Measurements from ENCODE around the gene DTD1.

DTD1 gene

GRCh38 chr20:18621004-18621403, 33.1 kb downstream of the DTD1 start:
- no peak for DNase-seq

DNA sequence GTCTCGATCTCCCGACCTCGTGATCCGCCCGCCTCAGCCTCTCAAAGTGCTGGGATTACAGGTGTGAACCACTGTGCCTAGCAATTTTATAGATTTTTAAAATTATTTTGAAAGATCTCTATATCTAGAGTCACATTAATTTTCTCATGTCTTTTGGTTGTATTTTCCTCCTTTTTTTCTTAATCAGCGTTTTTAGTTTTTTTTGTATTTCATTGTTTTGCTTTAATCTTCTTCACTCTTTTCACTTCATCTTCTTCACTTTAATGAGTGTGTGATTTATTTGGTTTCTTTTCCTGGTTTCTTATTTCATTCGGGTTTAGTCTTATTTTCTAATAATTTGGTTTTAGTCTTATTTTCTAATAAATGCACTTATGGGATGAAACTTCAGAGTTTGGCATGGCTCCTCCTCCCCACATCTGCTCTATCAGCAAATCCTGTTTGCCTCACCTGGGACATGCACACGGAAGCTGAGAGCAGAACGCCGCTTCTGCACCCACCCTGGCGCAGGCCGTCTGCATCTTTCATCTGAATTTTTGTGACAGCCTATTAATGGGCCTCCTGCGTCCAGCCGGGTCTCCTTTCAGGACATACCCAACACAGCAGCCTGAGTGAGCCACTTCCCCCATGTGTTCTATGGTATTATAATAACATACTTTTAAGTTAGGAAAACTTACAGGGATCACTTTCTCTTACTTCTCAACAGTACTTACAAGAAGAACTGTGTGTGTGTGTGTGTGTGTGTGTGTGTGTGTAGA, 35.5 kb downstream of the DTD1 start:
- no peak for DNase-seq

- no peak for DNase-seq
Observed at GRCh38 chr20:18624948-18625347, 37.1 kb downstream of the DTD1 start.

DNA sequence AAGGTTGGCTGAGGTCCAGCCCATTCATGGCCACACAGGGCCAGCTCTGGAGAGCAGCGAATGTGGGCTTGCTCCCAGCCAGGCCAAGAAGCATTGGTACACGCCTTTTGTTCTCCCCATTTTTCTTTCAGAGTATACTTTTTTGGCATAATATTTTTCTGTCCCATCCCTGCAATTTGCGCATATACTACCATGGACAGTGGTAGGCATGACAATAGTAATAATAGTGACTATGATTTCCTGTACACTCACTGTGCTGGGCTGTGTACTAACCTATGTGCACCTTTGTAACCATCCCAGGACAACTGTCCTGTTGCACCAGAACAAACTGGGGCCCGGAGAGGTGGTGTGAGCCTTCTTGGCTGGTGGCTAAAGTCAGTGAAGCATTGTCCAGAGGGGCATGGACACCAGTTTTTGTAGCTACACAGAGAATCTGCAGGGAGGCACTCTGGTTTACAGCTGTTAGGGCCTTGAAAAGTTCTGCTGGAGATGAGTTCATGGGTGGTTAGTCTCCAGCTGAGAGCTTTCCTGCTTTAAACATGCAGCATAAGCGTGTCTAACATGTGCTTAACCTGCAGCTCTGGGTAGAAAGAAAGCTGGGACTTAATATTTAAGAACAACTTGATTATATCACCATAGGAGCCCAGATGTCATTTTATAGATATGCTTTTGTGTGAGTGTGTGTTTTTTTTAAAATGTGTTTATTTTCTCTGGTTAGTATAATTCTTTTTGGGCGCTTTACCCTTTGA, 38.2 kb downstream of the DTD1 start:
- DNase-seq = no peak

DNA sequence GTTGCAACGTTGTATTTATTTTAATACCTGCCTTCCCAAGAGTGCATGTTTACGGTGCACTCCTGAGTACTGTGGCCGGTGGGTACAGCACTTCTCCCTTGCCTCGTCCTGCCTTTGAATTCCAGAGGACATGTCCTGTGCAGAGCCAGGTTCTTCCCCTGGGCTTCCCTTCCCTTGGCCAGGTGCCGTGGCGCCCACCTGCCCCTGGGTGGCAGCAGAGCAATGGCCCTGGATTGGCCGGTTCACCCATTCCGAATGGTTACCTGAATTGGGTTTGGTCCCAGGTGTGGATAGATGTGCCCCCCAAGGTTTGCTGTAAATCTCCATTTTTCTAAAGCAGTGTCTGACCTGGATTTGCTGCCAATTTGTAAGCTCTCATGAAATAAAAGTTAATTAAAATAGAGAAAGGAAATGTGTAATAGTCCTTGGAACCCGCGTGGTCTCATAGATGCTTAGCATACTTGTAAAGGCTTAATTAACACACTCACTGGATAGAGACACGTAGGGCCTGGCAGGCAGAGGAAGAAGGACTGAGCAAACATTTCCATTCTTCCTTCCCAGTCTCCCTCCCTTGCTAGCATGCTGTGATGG, 40.6 kb downstream of the DTD1 start:
- DNase-seq = no peak

- DNase-seq = peak; percentile 68
Observed at GRCh38 chr20:18632196-18632789, 44.4 kb downstream of the DTD1 start.

DNA sequence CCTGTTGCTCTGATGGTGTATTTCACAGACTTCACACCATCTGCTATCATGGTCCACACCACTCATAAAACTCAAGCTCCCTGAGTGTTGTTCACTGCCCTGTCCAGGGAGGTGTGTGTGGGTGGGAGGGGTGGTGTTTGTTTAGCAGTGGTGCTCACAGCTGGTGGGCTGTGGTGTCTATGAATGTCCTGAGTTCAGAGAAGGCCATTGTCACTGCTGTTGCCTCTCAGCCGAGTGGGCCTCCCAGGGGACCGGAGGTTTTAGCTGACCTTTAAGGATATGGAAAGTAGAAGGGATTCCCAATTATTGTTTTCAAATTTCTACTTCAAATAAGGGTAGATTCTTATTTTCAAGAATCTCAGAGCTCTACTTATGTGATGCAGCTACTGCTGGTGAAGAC, 45.6 kb downstream of the DTD1 start:
- no peak for DNase-seq

GRCh38 chr20:18634501-18634900, 46.6 kb downstream of the DTD1 start:
- no peak for DNase-seq

GRCh38 chr20:18635380-18635779, 47.5 kb downstream of the DTD1 start:
- DNase-seq = no peak

DNA sequence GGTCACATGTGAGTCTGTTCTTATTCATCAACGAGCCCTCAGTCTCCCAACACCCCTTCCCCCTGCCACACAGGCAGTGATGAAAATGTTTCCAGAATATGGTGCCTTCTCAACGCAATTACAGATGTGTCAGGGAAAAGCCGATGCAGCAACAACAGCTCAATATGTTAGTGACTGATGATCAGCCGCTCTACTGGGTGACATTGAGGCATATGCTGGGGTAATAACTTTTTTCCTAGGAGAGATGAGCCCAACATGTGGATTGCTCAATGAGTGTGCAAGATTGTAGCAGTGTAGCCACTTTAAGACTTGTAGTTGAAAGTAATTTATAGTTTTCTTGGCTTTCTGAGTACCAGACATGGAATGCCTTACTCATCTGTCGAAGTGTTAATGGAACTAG, 49.4 kb downstream of the DTD1 start:
- no peak for DNase-seq

DNA sequence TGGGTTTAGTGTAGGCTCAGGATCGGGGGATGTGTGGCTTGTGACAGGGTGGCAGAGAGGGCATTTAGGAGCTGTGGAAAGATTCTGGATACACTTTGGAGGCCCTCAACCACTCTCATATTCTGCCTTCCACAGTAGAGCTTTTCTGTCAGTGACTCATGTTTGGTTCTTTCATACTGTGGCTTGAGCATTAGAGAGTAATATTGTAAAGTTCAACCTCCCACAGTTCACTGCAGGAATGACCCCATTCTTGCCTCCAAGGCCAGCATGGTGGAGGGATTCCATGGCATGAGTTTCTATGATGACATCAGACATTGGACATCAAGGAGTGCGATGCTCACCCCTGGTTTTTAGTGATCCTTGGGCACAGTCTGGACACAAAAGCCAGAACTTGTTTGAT, 50.9 kb downstream of the DTD1 start:
- DNase-seq = no peak

DNA sequence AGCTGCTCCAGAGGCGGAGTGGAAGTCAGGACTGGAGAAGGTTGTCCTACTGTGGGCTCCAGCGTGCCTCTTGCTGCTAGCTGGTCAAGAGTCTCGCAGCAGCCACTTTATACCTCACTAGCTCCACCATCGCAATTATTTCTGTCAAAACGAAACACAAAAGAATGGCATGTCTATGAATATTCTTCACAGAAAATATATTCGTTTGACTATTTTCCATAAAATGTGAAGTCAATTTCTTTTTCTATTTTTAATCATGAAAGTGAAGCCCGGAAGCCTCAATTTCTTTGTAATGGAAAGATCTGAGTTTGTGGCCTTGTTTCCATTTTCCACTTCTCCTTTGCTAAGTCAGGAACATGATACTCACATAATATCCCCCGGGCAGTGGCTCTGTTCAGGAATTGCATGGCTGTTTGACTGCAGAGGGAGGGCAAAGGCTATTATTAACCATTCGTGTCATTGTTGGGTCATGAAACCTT, 51.7 kb downstream of the DTD1 start:
- DNase-seq = no peak

- no peak for DNase-seq
Observed at GRCh38 chr20:18645196-18645745, 57.4 kb downstream of the DTD1 start.

- DNase-seq = no peak
Observed at GRCh38 chr20:18645851-18646250, 58.0 kb downstream of the DTD1 start.

- no peak for DNase-seq
Observed at GRCh38 chr20:18647777-18648176, 59.9 kb downstream of the DTD1 start.

GRCh38 chr20:18650224-18650623, 62.4 kb downstream of the DTD1 start:
- no peak for DNase-seq

- DNase-seq = no peak
Observed at GRCh38 chr20:18653736-18654447, 66.0 kb downstream of the DTD1 start.

DNA sequence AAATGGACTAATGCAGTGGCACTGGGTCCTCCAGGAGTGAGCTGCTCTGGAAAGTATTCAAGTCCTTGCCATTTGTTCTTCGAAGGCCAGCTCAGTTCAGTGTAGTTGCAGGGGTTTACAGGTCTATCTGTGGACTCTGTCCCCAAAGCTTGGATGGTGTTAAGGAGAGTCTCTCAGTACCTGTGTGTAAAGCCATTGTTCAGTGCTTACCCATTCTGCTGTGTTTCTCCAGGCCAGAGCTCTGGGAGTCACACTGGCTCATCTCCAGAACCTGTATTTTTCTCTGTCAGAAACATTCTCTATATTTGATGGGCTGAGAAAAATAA, 66.6 kb downstream of the DTD1 start:
- DNase-seq = no peak

DNA sequence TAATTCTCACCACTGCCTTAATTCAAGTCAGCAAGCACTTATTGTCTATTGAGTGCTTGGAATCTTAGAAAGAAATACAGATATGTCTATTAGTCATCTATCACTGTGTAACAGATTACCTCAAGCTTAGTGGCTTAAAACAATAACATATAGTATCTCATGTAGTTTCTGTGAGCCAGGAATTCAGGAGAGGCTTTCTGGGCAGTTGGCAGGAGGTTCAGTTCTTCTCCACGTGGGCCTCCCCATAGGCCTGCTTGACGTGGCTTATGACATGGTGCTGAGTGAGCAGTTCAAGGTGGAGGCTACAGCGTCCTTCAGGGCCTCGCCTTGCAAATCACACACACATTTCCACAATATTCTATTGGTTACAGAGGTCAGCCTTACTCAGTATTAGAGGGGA, 69.7 kb downstream of the DTD1 start:
- no peak for DNase-seq

DNA sequence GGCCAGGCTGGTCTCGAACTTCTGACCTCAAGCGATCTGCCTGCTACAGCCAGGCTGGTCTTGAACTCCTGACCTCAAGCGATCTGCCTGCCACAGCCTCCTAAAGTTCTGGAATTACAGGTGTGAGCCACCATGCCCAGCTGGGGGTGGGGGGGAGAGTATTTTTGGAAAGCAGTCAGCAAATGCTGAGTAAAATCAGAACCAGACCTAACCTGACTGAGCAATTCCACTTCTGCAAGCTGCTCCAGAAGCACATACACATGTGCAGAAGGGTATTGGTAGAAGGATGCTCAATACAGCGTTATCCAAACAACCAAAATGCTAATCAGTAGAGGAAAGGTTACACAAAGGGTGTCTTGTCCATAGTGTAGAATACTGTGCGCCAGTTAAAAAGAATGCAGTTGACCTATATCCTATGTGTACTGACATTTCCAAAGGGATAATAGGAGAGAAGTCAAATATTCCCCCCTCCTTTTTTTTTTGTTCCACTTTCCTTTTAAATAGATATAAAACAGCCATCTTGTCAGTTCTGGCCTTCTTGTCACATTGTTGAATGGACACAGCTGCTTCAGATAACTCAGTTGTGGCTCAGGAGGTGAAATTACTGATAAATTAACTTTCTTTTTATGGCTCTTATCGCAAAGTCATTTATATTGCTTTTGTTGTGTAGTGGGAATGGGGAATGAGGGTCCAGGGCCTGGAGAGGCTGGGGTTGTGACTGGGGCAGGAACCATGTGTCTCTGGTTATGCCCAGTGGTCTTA, 74.6 kb downstream of the DTD1 start:
- no peak for DNase-seq

- no peak for DNase-seq
Observed at GRCh38 chr20:18663932-18664331, 76.1 kb downstream of the DTD1 start.

DNA sequence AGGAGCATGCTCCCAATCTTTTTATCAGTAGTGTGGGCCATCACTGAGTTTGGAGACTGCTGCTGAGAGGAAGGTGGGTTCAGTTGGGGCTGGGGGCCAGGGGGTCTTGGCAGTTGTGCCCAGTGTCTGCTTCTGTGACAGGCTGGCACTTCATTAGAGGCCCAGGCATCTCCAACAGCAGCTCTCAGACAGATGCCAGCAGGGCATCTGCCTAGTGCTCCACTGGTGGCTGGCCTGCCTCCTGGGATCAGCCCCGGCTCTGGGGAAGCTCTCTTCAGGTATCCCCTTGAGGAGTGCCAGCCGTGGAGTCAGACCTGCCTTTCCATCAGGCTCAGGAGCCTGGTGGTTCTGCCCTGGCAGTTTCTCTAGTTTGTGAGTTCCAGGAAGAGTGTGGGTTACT, 77.3 kb downstream of the DTD1 start:
- DNase-seq = no peak

All from NCI-H1694 (cell line).